Measurements from ENCODE around the gene PARVA. TPM values are rescaled to one million over a fixed set of nuclear protein-coding genes. Genes with fewer than 3 reads are reported as not detected.

The PARVA gene
- total and polyA plus RNA-seq, 2 donors (not counting 1 experiment from before 2014, with no cell fraction given): 27.7 to 195 TPM

GRCh38 chr11:12508151-12508751 is 130.9 kb downstream of the PARVA start:
- Histone ChIP-seq H3K27ac (ENCODE audit: insufficient read depth, low read length) (peak overlapping the region; percentile 55), H3K4me1 (ENCODE audit: control insufficient read depth, extremely low read depth, insufficient read depth, low read length) (peaks cover 16% of the 10 kb centered on the region), H2AFZ (ENCODE audit: low read length) (no peak overlapping the region), H3K4me2 (ENCODE audit: extremely low read depth, insufficient read depth, low read length) (peak overlapping the region; percentile 70), H3K9me3 (ENCODE audit: control insufficient read depth, insufficient read depth, low read depth, low read length) (no peaks in the 10 kb centered on the region), H3K36me3 (ENCODE audit: control insufficient read depth, insufficient read depth, low read length) (peaks cover 2% of the 10 kb centered on the region), H3K27me3 (ENCODE audit: control insufficient read depth, insufficient read depth, low read length) (no peaks in the 10 kb centered on the region), H3K9ac (ENCODE audit: insufficient read depth, low read length) (no peak overlapping the region), H3K4me3 (replicated peaks in 1 of 4; ENCODE audit: control extremely low read depth in 1 of 4, insufficient read depth in 1 of 4, low read depth in 3 of 4, low read length in 4 of 4) (peak overlapping the region in 2 of 4 experiments; percentile 1 to 32), H3K79me2 (ENCODE audit: control insufficient read depth, insufficient read depth, low read length) (no peaks in the 10 kb centered on the region), H4K20me1 (ENCODE audit: control insufficient read depth, extremely low read depth, insufficient read depth, low read length) (no peaks in the 10 kb centered on the region)
- TF ChIP-seq EZH2 (IDR thresholded peaks at IDR 0.05; ENCODE audit: low read length, missing control alignments) (no peak), CTCF (conservative IDR thresholded peaks at IDR 0.05 in 1 of 2, IDR thresholded peaks at IDR 0.05 in 1 of 2; ENCODE audit: low read depth in 1 of 2, low read length in 2 of 2) (no peak)
- DNase-seq (ENCODE audit: low read depth in 2 of 2): peak; percentile 78 to 83

DNA sequence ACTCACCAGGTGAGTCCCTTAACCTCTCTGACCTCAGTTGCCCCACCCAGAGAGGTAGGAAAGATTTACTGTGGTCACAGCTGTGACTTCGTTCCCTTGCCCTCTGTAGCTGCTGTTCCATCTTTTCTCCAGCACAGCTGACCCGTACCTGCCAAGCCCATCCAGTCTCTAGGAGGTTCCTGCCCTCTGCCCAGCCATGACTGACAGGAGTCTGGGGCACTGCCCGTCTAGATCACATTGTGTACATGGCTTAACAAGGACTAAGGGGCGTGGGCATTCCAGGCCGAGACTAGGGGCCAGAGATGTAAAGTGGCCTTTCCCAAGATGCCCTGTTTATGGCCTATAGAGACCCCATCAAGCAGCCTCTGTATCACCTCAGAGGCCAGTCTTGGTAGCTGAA is 132.0 kb downstream of the PARVA start:
- peaks cover 14% of the 10 kb centered on the region for H3K4me1 ChIP-seq (ENCODE audit: control insufficient read depth, extremely low read depth, insufficient read depth, low read length)
- H4K20me1 ChIP-seq (ENCODE audit: control insufficient read depth, extremely low read depth, insufficient read depth, low read length): no peaks in the 10 kb centered on the region
- TF ChIP-seq CTCF (conservative IDR thresholded peaks at IDR 0.05 in 1 of 2, IDR thresholded peaks at IDR 0.05 in 1 of 2; ENCODE audit: low read depth in 1 of 2, low read length in 2 of 2): no peak
- no peak for TF ChIP-seq EZH2 (IDR thresholded peaks at IDR 0.05; ENCODE audit: low read length, missing control alignments)
- H3K9ac ChIP-seq (ENCODE audit: insufficient read depth, low read length): no peak overlapping the region
- H3K9me3 ChIP-seq (ENCODE audit: control insufficient read depth, insufficient read depth, low read depth, low read length): no peaks in the 10 kb centered on the region
- no peaks in the 10 kb centered on the region for H3K27me3 ChIP-seq (ENCODE audit: control insufficient read depth, insufficient read depth, low read length)
- H3K36me3 ChIP-seq (ENCODE audit: control insufficient read depth, insufficient read depth, low read length): peaks cover 2% of the 10 kb centered on the region
- no peak overlapping the region for H2AFZ ChIP-seq (ENCODE audit: low read length)
- H3K4me3 ChIP-seq (replicated peaks in 1 of 4; ENCODE audit: control extremely low read depth in 1 of 4, insufficient read depth in 1 of 4, low read depth in 3 of 4, low read length in 4 of 4): no peak overlapping the region
- H3K27ac ChIP-seq (ENCODE audit: insufficient read depth, low read length): no peak overlapping the region
- DNase-seq (ENCODE audit: low read depth in 2 of 2): no peak
- H3K4me2 ChIP-seq (ENCODE audit: extremely low read depth, insufficient read depth, low read length): no peak overlapping the region
- H3K79me2 ChIP-seq (ENCODE audit: control insufficient read depth, insufficient read depth, low read length): no peaks in the 10 kb centered on the region

GRCh38 chr11:12512132-12512531 is 134.8 kb downstream of the PARVA start:
- Histone ChIP-seq H3K27ac (ENCODE audit: insufficient read depth, low read length) (no peak overlapping the region), H3K4me1 (ENCODE audit: control insufficient read depth, extremely low read depth, insufficient read depth, low read length) (peaks cover 9% of the 10 kb centered on the region), H3K4me3 (replicated peaks in 1 of 4; ENCODE audit: control extremely low read depth in 1 of 4, insufficient read depth in 1 of 4, low read depth in 3 of 4, low read length in 4 of 4) (no peak overlapping the region), H3K36me3 (ENCODE audit: control insufficient read depth, insufficient read depth, low read length) (peaks cover 5% of the 10 kb centered on the region), H4K20me1 (ENCODE audit: control insufficient read depth, extremely low read depth, insufficient read depth, low read length) (no peaks in the 10 kb centered on the region), H3K9me3 (ENCODE audit: control insufficient read depth, insufficient read depth, low read depth, low read length) (no peaks in the 10 kb centered on the region), H3K9ac (ENCODE audit: insufficient read depth, low read length) (no peak overlapping the region), H3K4me2 (ENCODE audit: extremely low read depth, insufficient read depth, low read length) (no peak overlapping the region), H3K79me2 (ENCODE audit: control insufficient read depth, insufficient read depth, low read length) (no peaks in the 10 kb centered on the region), H3K27me3 (ENCODE audit: control insufficient read depth, insufficient read depth, low read length) (no peaks in the 10 kb centered on the region), H2AFZ (ENCODE audit: low read length) (no peak overlapping the region)
- no peak for TF ChIP-seq EZH2 (IDR thresholded peaks at IDR 0.05; ENCODE audit: low read length, missing control alignments)
- no peak for TF ChIP-seq CTCF (conservative IDR thresholded peaks at IDR 0.05 in 1 of 2, IDR thresholded peaks at IDR 0.05 in 1 of 2; ENCODE audit: low read depth in 1 of 2, low read length in 2 of 2)
- DNase-seq (ENCODE audit: low read depth in 2 of 2): no peak
